ELR (cell line): ENCODE data around the gene NOP53.
"Not testable (repeated sequence)": the region's sequence is repeated elsewhere in the genome, so short reads cannot be mapped to it uniquely, and the experiment has no call there.

Experiments used
- DNase-seq: peaks from one replicate; pipeline ENCODE4 v3.0.0-alpha.2; 2015; ENCODE audit warnings: low read depth

Gene NOP53

DNA sequence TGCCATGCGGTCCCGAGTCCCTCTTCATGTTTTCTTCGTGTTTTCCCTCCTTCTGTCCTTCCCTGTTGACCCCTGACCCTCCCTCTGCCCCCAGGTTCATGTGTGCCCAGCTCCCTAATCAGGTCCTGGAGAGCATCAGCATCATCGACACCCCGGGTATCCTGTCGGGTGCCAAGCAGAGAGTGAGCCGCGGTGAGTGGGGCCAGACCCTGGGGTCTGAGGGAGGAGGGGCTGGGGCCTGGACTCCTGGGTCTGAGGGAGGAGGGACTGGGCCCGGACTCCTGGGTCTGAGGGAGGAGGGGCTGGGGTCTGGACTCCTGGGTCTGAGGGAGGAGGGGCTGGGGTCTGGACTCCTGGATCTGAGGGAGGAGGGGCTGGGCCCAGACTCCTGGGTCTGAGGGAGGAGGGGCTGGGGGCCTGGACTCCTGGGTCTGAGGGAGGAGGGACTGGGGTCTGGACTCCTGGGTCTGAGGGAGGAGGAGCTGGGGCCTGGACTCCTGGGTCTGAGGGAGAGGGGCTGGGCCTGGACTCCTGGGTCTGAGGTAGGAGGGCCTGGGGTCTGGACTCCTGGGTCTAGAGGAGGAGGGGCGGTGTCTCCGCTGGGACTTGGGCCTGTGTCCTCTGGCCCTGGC is 26.8 kb upstream of the NOP53 start:
- not testable (repeated sequence) for DNase-seq

DNA sequence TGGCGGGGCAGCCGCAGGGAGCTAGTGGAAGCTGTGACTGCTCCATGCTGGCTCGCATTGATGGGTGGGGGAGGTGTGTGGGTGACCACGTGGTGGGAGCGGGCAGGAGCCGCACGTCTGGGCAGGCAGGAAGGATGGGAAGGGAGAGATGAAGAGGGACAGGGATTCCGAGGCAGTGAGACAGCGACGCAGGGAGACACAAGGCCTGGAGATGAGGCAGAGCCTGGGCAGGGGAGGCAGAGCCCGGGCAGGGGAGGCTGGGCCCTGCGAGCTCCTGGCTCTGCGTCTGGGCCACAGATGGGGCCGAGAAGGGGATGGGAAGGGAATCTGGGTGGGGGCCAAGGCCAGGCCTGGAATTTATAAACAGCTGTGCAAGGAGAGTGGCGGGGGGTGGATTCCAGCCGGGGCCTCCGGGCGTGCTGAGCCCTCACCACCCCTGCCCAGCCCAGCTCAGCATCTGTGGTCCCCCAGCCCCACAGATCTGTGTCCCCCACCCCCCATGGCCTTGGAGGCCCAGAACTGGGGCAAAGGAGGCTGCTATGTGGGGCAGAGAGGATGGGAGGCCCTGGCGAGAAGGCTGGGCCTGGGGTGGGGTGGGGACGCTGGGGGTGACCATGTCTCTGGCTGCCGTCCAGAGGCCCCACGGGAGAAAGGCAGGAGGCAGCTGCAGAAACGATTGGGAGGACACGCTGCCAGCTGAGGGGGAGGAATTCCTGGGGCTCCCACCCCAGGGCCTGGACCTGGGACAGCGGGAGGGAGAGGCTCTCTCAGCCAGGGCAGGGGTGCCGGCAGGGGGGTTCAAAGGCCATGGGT is 26.1 kb upstream of the NOP53 start:
- peak; percentile 97 for DNase-seq

DNA sequence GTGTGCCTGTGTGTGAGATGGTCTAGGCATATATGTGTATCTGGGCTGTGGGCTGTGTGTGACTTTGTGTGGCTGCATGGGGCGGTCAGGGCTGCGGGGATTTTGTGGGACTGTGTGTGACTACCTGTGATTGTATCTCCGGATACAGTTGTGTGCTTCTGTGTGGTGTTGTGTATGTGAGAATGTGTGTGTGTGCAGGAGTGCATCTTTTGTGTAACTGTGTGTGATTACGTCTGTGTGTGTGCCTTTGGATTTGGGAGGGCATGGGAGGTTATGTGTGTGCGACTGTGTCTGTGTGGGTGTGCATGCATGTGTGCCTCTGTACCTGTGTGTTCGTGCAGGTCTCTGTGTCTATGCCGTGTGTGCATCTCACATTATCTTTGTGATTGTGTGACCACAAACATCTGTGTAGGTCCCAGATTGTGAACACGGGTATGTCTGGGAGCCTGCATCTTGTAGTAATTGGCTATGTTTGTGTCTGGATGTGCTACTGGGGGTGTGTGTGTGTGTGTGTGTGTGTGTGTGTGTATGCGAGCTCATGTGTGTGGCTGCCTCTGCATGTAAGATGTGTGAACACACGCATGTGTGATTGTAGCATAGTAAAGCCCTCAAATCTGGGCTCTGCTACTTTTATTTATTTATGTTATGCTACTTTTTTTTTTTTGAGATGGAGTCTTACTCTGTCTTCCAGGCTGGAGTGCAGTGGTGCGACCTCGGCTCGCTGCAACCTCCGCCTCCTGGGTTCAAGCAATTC is 24.5 kb upstream of the NOP53 start:
- no peak for DNase-seq

DNA sequence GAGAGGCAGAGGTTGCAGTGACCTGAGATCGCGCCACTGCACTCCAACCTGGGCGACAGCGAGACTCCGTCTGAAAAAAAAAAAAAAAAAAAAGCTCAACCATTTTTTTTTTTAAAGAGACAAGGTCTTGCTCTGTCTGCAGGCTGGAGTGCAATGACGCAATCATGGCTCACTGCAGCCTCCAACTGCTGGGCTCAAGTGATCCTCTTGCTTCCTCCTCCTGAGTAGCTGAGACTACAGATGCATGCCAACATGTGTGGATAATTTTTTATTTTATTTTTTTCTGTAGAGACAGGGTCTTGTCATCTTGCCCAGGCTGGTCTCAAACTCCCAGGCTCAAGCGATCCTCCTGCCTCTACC is 21.8 kb upstream of the NOP53 start:
- peak; percentile 88 for DNase-seq

DNA sequence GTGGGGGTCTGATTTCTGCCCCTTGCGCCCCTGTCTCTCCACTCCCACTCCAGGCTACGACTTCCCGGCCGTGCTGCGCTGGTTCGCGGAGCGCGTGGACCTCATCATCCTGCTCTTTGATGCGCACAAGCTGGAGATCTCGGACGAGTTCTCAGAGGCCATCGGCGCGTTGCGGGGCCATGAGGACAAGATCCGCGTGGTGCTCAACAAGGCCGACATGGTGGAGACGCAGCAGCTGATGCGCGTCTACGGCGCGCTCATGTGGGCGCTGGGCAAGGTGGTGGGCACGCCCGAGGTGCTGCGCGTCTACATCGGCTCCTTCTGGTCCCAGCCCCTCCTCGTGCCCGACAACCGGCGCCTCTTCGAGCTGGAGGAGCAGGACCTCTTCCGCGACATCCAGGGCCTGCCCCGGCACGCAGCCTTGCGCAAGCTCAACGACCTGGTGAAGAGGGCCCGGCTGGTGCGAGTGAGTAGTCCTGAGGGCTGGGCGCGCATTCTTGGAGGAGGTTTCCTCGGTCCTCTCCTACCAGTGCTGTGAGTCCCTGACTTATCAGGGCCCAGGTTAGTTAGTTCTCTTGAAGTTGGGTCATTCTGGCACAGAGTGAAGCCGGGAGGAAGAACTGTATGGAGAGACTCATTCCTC is 19.5 kb upstream of the NOP53 start:
- no peak for DNase-seq

DNA sequence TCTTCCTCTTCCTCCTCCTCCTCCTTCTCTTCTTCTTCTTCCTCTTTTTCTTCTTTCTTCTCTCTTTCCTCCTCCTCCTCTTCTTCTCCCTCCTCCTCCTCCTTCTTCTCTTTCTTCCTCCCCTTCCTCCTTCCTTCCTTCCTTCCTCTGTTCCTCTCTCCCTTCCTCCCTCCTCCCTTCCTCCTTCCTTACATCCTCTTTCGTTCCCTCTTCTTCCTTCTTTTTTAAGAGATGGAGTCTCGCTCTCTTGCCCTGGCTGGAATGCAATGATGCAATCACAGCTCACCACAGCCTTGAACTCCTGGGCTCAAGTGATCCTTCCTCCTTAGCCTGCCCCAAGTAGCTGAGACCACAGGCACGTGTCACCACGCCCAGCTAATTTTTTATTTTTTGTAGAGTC is 18.9 kb upstream of the NOP53 start:
- DNase-seq = peak; percentile 59

DNA sequence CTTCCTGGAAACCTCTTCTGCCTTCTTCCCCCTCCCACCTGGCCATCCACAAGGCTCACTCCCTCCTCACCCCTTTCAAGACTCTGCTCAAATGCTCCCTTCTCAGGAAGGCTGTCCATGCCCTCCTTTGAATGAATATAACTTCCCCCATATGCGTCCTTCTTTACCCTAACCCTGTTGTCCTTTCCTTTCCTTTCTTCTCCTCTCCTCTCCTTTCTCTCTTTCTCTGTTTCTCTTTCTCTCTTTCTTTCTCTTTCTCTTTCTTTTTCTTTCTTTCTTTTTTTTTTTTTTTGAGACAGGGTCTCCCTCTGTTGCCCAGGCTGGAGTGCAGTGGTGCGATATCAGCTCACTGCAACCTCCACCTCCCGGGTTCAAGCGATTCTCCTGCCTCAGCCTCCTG is 17.1 kb upstream of the NOP53 start:
- not testable (repeated sequence) for DNase-seq

DNA sequence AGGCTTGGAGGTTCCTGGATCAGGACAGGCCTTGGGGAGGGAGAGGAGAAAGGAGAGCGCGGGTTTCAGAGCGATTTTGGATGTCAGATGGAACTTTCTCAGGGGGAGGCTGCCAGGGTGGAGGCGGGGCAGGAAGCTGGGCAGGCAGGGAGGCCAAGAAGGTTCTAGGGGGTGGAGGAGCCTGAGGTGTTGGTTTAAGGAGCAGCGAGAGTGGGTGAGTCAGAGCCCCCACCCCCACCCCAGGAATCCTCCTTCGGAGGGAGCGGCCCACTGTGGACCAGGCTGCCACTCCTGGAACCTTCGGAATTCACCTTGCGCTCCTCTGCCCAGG is 15.9 kb upstream of the NOP53 start:
- peak; percentile 90 for DNase-seq

DNA sequence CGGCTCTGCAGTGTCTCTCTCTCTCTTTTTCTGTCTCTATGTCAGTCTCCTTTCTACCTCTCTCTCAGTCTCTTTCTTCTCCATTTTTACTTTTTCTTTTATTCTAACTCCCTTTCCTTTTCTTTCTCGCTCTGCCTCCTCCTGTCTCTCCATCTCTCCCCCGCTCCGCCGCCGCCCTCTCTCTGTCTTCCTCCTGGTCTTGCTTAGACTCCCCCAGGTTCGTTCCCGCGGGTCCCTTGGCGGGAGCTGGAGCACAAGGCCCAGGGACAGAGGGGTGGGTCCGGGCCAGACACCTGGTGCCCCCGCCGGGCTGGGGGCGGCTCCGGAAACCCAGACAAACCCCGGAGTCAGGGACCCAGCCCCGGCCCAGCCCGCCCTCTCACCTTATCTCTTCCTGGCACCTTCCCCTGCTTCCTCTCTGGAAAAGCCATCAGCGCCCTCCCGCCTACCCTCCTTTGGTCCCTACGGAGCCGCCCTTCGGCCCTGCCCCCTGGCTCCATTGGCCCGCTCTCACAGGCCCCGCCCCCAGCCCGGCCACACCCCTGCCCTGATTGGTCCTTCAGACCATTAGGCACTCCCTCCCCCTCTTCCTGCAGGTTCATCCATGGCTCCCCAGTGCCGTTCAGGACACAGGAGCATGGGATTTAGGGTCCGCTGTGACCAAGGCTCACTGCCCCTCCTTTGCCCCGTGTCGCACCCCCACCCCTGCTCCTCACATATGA is 15.4 kb upstream of the NOP53 start:
- peak; percentile 34 for DNase-seq

DNA sequence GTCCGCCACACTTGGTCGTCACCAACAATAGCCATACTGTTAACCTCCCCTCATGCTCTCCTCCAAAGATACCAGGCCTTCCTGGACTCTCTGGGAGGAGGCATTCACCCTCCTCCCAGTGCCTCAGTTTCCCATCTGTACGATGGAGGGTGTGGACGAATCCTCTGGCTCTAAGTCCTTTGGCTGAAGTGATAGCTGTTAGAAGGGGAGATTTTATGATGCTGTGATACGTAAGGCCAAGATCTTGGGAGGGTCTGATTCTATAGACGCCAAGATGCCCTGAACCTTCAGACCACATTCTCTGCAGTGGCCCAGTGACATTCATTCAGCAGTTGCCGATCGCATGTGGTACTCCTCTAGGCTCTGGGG is 14.8 kb upstream of the NOP53 start:
- DNase-seq = no peak

DNA sequence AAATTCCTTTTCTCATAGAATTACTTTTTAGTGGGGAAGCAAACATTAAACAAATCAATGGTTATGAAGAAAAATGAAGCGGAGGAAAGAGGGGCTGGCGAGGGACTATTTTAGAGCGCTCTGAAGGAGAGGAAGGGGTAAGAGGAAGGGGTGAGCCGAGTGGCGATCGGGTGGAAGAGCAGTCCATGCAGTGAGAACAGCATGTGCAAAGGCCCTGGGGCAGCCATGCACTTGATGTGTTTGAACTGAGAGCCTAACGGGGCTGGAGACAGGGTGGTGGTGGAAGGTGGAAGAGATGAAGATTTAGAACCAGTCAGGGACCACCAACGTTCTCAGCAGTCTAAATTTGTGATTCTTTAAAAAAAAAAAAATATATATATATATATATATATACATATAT is 14.4 kb upstream of the NOP53 start:
- no peak for DNase-seq

DNA sequence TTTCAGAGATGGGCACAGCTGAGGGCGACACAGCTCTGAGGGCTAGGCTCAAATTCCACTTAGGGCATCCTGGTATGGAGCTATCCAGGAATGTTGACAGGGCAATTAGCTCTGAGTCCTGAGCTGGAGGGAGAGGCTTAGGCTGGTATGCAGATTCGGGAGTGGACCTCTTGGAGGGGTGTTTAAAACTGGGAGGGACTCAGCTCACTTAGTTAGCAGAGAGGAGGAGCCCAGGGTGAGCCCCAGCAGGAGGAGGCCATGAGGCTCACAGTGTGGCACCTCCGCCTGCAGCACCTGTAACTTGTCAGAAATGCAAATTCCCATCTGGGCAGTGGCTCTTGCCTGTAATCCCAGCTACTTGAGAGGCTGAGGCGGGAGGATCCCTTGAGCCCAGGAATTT is 10.2 kb upstream of the NOP53 start:
- DNase-seq = no peak

DNA sequence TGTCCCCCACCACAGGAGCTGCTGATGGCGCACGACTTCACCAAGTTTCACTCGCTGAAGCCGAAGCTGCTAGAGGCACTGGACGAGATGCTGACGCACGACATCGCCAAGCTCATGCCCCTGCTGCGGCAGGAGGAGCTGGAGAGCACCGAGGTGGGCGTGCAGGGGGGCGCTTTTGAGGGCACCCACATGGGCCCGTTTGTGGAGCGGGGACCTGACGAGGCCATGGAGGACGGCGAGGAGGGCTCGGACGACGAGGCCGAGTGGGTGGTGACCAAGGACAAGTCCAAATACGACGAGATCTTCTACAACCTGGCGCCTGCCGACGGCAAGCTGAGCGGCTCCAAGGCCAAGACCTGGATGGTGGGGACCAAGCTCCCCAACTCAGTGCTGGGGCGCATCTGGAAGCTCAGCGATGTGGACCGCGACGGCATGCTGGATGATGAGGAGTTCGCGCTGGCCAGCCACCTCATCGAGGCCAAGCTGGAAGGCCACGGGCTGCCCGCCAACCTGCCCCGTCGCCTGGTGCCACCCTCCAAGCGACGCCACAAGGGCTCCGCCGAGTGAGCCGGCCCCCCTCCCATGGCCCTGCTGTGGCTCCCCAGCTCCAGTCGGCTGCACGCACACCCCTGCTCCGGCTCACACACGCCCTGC is 4.4 kb upstream of the NOP53 start:
- no peak for DNase-seq

DNA sequence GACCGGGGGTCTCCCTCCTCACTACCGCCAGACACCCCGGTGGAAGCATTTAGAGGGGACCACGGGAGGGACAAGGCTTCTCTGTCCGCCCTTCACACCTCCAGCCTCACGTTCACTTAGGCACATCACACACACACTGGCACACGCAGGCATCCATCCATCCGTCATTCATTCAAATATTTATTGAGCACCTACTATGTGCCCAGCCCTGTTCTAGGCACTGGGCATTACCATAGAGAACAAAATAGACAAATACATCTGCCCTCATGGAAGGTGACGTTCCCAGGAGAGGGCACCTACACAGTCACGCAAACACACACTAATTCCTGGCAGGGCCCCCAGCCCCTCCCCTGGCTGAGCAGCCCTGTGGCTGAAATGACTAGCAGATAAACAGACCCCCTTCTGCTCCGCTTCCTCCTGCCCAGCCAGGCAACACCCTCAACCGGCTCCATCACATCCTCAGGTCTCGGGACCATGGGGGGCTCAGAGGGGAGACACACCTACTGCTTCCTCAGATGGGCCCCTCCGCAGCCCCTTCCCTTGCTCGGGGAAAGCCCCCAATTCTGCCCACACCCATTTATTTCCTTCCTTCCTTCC is 3.7 kb upstream of the NOP53 start:
- DNase-seq = no peak

DNA sequence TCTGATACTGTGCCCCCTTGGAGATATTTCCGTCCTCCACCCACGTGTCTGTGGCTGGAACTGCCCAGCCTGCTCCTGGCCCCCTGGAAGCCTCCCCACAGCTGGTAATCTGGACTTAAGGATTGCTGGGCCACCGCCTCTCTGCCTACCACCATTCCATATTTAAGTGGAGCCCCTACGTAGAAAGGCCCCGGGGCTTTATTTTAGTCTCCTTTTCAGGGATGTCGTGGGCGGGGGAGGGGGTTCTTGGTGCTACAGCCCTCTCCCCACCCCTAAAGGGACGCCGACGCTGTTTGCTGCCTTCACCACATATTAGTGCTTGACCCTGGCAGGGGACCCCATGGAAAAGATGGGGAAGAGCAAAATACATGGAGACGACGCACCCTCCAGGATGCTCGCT is 2.7 kb upstream of the NOP53 start:
- no peak for DNase-seq

DNA sequence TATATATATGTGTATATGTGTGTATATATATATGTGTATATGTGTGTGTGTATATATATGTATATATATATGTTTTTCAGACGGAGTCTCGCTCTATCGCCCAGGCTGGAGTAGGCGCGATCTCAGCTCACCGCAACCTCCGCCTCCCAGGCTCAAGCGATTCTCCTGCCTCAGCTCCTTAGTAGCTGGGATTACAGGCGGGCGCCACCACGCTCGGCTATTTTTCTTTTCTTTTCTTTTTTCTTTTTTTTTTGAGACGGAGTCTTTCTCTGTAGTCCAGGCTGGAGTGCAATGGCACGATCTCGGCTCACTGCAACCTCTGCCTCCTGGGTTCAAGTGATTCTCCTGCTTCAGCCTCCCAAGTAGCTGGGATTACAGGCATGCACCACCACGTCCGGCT is 783 bp downstream of the NOP53 start:
- not testable (repeated sequence) for DNase-seq

DNA sequence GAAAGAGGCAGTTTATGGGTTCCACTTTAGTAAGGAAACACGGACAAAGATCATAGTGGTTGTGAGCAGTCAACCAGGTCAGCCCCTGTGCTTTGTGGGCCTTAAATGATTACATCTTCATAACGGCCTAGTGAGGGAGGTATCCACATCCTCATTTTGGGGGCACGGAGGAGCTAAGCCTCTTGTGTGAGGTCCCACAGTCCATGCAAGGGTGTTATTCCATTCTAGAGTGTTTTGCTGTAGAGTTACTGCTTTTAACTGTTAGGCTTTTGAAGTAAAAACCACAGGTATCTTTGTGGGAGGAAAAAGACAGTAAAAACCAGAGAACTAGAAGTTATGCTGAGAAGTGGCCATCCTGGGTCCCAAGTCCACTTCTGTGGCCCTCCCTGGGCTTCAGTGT is 4.0 kb downstream of the NOP53 start:
- DNase-seq = no peak

DNA sequence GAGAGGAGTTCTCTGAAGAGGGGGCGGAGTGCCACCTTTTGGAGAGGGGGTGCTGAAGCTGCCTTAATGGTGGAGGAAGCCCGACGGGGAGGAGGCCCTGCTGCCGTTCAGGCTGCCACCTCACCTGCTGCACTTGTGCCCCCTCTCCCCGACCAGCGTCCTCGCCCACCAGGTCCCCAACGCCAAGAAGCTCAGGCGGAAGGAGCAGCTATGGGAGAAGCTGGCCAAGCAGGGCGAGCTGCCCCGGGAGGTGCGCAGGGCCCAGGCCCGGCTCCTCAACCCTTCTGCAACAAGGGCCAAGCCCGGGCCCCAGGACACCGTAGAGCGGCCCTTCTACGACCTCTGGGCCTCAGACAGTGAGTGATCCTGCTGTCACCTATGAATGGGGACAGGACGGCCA is 5.4 kb downstream of the NOP53 start:
- DNase-seq = no peak

DNA sequence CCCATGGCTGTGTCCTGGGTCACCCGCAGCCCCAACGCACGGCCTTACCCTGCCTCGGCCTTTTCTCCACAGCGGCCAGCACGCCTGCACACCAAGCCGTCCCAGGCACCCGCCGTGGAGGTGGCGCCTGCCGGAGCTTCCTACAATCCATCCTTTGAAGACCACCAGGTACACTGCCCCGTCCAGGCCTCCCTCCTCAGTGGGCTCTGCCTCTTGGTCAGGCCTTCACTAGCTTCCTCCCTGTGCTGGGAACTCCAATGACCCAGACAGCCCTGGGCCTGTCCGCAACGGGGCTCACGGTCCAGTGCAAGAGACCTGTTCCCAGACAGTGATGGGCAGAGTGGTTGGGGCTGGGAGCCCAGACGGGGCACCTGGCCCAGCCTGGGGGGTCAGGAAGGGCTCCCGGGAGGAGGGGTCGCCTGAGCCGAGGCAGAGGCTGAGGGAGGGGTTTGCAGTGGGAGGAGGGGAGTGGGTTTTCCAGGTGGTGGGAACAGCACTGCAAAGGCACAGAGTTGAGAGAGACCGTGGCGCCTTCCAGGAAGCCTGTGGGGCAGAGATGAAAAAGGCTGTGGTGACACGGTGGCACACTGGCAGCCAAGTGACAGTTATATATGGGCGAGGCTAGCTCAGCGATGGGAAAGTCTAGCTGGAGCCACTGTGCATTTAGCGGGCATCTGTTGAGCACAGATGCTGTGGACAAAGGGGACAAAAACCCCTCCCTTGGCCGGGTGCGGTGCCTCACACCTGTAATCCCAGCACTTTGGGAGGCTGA is 7.3 kb downstream of the NOP53 start:
- no peak for DNase-seq

DNA sequence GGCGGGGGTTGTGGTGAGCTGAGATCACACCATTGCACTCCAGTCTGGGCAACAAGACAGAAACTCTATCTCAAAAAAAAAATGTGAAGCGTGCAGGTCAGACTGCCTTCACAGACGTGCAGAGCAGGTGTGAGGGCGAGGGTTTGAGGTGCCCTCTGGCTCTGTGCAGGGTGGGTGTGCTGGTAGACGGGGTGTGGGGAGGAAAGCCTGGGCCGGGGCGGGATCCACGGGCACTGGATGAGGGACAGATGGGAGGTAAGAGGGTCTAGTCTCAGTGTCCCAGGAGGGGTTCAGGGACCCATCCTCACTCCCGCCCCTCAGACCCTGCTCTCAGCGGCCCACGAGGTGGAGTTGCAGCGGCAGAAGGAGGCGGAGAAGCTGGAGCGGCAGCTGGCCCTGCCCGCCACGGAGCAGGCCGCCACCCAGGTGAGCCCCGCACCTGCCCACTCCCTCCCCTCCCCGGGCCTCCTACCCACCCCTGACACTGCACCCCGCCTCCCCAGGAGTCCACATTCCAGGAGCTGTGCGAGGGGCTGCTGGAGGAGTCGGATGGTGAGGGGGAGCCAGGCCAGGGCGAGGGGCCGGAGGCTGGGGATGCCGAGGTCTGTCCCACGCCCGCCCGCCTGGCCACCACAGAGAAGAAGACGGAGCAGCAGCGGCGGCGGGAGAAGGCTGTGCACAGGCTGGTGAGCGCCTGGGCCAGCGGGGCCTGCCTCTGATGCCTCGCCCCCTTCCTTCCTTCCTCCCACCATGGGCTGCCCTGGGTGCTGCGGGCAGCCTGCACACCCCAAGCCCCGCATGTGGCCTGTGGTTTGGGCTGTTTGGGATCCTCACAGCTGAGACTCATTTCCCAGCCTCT is 9.1 kb downstream of the NOP53 start:
- no peak for DNase-seq
